ENCODE data around the gene AREG.

Gene AREG

DNA sequence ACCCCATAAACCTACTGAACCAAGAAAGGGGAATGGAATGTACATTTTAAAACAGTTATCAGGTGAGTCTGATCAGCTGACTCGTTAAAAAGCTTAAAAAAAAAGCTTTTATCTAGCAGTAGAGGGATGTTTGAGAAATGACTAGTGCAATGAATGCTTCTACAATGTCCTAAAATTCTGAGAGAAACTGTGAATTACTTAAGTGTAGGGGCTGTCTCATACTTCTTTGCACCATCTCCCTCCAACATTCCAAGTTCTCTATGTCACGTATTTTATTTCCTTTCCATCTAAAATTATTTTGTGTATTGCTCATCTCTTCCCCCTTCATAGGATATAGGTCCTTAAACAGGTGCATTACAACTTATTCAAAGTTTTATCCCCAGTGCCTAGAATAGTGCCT lies 11.9 kb upstream of the AREG start:
- no peak for DNase-seq (ENCODE audit: low read depth)

DNA sequence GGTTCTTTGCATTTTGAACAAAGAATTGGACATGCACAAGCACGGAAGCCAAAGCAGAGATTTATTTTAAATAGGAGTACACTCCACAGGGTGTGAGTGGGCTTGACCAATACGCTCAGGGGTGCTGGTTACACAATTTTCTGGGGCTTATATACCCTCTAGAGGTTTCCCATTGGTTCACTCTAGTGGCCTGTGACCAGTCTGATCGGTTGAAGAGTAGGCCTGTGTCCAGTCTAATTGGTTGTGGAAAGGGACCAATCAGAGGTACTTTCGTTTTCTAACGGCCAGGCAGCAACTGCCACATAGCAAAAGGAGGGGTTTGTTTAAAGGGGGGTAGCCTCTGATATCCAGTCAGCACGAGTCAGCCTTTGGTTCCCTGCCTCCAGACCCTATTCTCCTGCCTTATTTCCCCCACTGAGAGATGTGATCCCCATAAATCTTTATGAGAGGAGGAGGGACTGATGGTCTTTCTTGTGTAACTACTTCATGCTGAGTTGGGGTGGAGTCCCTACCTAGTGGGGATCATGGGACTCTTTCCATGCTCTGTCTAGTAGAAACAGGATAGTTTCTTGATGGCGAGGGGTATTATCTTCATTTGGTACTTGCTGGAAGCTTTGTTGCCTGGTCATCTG lies 11.3 kb upstream of the AREG start:
- no peak for DNase-seq (ENCODE audit: low read depth)

DNA sequence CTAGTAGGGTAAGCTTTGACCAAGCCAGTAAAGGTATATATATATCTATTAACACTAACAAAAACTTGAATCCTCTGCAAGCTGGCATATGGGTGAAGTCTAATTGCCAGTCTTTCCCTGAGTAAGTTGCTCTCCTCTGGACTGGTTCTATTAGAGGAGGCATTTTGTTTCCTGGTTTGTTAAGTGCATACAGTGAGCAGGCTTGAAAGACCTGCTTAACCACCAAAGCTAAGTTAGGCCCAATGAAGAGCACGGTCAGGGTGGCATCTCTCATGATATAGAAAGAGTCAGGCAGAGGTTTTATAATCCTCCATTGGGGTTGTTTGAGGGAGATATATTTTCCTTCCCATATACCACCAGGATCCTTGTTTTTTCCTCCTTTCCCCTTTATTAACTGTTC lies 9.6 kb upstream of the AREG start:
- DNase-seq (ENCODE audit: low read depth) = no peak

DNA sequence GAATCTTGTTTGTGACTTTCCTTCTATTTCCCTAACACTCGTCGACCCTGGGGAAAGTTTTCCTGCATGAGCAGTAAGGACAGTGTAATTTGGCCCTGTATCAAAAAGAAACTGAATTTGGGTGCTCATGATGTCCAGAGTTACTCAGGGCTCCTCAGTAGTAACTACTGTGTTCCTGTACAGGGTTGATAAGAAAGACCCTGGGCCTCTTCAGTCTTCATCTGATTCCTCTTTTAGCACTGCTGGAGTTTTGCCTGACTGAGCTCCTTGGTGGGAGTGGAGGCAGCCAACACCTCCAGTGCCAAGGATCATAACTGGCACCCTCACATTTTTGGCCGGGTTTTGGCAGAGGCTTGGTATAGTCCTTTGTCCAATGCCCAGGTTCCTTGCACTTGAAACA lies 7.1 kb upstream of the AREG start:
- DNase-seq (ENCODE audit: low read depth) = no peak

DNA sequence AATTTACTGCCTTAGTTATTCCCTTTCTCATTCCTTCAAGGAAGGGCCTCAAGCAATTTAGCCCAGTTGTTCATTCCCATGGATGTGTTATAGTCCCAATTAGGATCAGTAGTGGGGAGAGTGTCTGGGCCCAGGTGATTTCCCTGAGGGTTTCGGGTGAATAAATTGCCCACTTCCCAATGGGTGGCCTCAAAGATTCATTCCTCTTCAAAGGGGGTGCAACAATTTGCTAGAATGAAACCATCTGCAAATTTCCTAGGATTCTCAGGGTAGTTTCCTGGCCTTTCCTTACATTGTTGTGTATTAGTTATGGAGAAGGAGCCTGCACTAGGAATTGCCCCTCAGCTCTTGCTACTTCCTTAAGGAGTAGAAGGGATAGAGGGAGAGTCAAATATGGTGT lies 6.3 kb upstream of the AREG start:
- DNase-seq (ENCODE audit: low read depth) = no peak

DNA sequence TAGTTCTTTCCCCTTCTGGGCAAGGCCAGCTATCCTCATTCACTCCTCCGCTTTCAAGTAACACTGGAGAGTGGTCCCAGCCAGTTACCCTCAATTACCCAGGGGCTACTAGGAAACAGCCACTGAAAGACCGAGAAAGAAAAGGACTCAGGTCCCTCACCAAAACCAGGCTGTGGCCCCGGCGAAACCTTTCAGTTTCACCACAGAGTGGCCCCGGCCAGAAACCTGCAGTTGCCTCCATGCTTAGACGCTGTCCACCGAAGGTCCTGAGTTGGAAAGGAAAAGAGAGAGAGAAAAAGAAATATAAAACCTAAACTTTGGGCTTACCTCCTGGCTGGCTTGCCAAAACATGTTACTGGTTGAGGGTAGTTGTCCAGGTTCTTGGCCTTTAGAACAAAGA lies 5.0 kb upstream of the AREG start:
- DNase-seq (ENCODE audit: low read depth) = no peak

DNA sequence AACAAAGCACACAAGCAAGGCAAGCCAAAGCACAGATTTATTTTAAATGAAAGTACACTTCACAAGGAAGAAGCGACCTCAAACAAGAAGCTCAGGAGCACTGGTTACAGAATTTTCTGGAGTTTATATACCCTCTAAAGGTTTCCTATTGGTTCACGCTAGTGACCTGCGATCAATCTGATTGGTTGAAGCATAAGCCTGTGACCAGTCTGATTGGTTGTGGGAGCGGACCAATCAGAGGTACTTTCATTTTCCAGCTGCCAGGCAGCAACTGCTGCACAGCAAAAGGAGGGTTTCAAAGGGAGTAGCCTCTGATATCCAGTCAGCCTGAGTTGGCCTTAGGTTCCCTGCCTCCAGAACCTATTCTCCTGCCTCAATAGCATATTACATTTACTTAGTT lies 4.6 kb upstream of the AREG start:
- DNase-seq (ENCODE audit: low read depth) = no peak

DNA sequence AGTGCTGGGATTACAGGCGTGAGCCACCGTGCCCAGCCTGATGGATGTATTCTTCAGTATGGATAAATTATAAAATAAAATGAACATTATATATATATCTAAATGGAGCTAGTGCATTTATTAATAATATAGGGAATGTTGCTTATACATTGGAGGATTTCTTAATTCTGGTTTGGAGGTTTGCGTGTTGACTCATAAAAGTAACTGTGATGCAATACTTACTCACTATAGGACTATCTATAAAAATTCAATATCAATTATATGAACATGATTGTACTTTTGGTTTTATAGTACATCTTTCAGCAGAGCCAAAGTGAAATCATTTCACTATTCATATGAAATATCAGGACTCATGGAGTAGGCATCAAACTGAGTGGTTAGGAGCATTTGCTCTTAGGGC lies 3.2 kb upstream of the AREG start:
- DNase-seq (ENCODE audit: low read depth) = no peak

DNA sequence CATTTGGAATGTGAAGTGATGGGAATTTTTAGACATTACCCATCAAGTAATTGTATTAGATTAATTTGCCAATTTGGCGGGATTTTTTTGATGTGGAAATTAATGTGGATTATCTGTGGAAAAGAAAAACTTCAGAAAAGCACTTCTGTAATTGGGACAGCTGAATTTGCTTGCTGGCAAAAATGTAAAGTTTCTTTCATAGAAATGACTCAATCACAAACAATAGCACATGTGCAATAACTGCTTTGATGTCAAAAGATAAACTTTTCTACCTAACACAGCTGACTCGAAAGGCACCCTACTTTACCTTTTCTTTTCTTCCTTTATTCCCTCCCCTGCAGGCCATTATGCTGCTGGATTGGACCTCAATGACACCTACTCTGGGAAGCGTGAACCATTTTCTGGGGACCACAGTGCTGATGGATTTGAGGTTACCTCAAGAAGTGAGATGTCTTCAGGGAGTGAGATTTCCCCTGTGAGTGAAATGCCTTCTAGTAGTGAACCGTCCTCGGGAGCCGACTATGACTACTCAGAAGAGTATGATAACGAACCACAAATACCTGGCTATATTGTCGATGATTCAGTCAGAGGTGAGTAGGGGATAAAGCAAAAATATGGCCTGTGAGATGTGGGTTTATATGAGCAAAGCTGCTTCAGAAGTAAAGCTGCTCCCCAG lies 1.4 kb downstream of the AREG start:
- no peak for DNase-seq (ENCODE audit: low read depth)

DNA sequence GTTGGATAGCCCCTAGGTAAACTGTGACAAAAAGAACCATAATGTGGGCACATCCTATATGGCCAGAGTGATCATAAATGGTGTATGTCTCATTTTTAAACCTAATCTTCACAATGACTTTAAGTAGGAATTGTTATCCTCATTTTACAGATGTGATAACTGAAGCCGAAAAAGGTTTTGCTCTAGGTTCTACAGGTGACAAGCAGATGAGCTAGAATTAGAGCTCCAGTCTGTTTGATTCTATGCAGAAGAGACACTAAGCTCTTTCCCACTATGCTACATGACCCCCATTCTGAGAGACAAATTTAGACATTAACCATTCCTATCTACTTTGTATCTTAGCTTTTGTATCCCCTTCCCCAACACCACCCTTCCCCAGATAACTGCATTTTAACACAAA lies 2.0 kb downstream of the AREG start:
- no peak for DNase-seq (ENCODE audit: low read depth)

DNA sequence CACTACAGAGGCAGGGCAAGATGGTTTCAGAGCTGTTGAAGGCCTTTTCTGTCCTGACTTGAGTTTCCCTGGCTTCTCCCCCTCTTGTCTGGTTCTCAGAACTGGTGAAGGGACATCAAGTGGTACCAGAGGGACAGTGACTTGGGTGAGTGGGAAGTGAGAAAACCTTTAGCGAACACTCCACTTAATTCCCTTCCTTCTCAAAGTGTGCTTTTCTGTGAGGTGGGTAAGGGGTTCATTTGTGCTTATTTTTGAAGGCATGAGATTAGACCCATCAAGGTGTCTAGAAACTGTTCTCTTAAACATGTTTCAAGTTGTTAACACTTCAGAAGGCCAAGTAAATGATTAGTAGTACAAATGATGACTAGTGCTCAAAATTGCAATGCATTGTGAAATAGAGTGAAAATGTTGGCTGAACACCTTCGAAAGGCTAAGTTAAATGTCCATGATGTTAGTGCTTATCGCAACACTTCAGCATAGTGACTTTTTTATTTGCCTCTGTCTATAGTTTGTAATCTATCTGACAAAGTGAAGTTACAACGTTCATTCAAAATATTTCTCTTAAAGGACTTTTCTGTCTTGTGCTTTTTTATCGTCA lies 2.8 kb downstream of the AREG start:
- no peak for DNase-seq (ENCODE audit: low read depth)

DNA sequence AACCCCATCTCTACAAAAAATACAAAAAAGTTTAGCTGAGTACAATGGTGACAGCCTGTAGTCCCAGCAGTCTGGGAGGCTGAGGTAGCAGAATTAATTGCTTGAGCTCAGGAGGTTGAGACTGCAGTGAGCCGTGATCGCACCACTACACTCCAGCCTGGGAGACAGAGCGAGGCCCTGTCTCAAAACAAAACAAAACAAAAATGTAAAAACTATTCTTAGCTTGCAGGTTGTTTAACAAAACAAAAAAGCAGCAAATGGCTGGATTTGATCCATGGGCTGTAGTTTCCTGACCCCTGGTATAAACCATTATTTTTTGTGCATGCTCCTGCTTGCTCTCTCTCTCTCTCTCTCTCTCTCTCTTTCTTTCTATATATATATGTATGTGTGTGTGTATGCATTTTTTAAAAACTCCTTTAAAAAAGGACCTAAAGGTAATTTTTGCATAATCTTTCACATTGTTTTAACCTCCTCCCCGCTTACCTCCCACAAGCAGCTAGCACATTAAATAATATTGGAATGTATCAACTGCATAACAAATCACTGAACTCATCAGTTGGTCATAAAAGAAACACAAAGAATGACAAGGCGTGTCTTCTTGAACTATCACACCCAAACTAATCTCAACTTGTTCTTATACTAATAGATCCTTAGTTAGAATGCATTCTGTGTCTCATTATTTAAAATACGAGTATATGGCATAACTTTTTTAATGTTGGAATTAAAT lies 4.8 kb downstream of the AREG start:
- no peak for DNase-seq (ENCODE audit: low read depth)

DNA sequence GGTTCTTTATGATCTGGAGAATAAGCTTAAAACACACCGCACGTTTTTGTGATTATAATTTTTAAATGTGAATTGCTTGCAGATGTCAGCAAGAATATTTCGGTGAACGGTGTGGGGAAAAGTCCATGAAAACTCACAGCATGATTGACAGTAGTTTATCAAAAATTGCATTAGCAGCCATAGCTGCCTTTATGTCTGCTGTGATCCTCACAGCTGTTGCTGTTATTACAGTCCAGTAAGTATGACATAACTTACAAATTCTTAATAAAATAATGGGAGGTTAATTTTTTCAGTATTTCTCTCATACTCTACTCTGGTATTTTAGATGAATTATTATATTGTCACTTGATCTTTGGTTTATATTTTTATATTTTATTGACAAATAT lies 5.4 kb downstream of the AREG start:
- no peak for DNase-seq (ENCODE audit: low read depth)

DNA sequence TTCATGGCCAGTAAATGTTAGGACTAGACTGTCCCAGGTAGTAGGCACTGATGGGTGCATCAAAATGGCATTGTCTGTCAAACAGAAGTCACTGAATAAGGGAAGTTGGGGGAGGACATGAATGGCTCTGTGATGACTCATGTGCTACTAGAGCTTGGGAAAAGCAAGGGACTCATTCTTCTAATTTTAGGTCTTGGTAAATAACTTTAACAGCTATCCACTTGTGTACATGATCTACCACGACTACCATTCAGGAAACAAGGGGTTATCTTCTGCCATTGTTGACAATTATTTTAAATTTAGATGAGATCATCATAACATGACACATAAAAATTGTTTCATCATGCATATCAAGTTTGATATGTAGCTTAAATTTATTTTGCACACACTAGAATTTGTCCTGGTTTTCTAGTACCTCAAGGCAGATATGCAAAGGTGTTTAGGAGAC lies 6.3 kb downstream of the AREG start:
- DNase-seq (ENCODE audit: low read depth) = no peak

DNA sequence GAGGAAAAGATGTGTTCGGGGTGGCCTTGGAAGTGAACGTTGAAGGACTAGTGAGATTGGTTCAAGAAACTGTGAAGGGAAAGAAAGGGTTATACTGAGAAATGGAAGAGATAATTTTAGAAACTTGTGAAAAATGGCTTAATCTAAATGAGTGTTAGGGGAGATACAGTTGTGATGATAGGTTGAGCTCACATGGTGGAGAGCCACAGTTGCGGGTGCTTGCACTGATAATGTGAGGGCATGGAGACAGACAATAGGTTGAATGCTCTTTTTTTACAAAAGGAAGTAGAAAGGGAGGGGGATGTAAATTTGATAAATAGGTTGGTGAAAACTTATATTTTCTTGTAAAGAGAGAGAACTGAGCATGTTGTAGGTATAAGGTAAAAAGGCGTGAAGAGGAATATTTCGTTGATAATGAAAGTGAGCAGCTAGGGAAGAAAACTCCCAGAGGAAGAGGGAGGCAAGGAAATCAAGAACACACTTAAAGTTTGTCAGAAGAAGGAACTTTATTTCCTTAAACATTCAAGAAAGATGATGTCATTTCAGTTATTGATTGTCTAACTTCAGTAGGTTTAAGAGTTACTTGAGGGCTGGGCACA lies 8.2 kb downstream of the AREG start:
- no peak for DNase-seq (ENCODE audit: low read depth)

DNA sequence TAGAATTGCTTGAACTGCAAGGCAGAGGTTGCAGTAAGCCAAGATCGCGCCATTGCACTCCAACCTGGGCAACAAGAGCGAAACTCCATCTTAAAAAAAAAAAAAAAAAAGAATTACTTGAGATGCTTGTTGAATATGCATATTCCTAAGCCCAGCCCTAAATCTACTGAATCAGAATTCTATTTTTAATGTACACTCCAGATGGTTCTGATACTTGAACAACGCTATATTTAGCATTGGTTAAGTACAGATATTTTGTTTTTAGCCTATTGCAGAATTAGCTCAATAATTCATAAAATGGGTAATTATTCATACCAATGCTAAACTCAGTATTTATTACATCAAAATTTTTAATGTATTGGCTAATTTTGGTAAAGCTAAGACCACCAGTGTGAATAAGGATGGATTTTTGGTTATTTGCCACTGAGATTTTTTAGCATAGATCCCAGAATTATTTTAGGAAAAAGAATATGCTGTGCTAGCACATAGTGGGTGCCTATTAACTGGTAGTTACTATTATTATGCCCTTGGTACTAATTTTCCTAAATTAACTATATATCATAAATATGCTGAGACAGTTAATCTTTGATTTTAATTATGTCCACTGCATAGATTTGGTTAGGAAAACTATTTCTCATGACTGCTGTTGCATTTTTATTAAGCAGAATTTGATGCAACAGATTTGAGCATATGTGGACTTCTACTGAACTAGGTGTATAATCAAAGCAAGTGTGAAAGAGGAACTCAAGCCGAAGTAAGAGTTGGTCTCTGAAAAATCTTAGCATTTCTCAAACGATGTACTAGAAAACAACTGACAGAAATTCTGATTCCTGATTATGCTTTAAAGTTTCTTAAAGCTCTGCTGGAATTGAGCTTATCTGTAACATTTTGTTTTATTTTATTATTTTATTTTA lies 9.2 kb downstream of the AREG start:
- DNase-seq (ENCODE audit: low read depth) = no peak

DNA sequence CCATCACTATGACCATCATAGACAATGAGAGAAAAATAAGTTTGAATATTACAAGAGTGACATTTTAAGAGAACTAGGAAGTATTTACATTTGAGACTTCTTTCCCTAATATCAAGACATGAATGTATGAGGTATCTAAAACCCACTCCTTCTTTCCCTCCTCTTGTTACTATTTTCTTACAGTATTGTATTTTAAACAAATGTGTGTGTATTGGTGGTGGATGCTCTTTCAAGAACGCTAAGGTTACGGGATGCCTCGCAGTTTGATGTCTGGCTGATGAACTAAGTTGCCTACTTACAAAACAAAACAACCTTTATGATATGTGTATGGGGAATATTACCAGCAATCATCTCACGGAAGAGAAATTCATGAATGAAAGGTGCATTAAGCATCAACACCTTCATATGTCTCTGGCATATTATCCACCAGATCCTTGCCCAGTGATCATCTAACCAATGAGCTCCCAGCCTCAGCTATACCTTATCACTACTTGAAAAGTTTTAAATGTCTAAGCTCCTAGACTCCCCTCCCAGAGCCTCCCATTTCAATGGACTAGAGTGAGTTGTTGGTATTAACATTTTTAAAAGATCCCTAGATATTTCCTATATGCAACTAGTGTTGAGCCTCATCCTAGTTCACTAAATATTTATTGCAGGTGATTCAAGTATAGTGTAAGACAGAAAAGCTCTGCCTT lies 10.6 kb downstream of the AREG start:
- no peak for DNase-seq (ENCODE audit: low read depth)

DNA sequence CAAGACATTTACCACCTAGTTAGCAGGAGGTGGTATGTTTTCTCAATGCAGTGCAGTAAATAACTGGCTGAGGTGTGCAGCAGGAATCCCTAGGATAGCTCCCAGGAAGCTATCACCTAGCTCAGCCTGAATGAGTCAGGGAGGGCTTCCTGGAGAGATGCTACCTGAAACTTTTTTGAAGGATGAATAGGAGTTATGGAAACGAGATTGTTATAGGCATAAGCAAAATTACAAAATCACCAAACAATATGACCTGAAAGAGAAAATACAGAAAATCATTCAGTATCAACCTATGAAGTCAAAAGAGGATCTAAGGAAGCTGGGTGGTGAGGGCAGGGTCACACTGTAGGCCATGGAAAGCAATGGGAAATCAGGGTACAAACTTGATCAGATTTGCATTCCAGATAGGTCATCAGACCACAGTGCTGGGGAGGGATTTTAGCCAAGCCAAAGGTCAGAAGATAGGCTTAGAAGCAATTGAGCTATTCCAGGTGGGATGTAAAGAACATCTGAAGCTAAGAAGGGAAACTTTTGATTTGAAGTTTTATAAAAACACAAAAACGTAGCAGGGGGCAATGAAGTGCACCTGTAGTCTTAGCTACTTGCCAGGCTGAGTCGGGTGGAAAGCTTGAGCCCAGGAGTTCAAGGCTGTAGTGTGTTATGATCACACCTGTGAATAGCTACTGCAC lies 11.3 kb downstream of the AREG start:
- no peak for DNase-seq (ENCODE audit: low read depth)

DNA sequence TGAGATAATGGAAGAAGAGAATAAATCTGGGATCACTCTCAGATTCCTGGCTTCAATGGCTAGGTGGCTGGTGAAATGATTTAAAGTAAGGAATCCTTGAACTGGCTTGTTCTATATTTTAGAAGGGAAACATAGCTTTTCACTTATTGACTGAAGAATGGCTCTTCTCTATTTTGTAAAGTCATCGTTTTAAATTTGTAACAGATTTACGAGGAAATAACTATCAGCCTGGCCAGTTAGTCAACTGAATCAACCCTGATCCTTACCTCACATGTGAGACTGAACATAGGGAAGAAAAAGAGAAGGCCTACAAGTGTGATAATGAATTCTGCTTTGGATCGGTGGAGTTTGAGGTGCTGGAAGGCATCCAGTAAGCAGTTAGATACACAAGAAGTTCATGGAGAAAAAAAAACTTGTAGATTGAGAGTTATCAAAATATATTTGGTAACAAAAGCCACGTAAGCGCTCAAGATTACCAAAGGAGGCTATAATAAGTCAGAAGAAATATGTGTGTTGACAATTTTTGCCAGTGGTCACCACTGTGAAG lies 12.0 kb downstream of the AREG start:
- DNase-seq (ENCODE audit: low read depth) = no peak

DNA sequence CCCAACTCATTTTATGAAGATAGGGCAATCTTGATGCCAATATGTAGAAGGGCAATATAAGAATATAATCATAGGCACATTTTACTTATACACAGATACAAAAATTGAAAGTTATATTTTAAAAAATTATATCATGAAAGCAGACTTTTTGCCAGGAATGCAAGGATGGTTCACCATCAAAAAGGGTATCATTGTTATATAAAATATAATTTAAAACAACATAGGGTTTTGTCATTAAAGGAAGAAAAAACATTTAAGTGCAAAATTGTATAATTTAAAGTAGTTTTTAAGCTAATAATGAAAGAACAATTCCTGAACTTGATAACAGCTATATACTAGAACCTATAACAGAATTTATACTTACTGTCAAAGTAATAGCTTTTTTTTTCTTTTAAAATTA lies 15.9 kb downstream of the AREG start:
- DNase-seq (ENCODE audit: low read depth) = no peak
